GM15510 (cell line): ENCODE measurements around the gene VAMP2.

Experiments
- POLR2A ChIP-seq: IDR thresholded peaks from 3 replicates; pipeline ENCODE4 v1.6.1; 2011; ENCODE audit warnings: borderline replicate concordance; ENCODE audit not compliant: insufficient read length; ENCODE audit errors: extremely low read depth

The VAMP2 gene

GRCh38 chr17:8144401-8145231 lies 18.1 kb downstream of the VAMP2 start:
- no peak for TF ChIP-seq POLR2A

GRCh38 chr17:8143581-8144400 lies 19.0 kb downstream of the VAMP2 start:
- TF ChIP-seq POLR2A, result no peak

- no peak for TF ChIP-seq POLR2A
Observed at GRCh38 chr17:8142887-8143580, 19.7 kb downstream of the VAMP2 start.

GRCh38 chr17:8142158-8142886 lies 20.4 kb downstream of the VAMP2 start:
- no peak for TF ChIP-seq POLR2A

GRCh38 chr17:8141741-8142140 lies 21.0 kb downstream of the VAMP2 start:
- TF ChIP-seq POLR2A, result no peak

GRCh38 chr17:8141045-8141444 lies 21.7 kb downstream of the VAMP2 start:
- TF ChIP-seq POLR2A, result no peak

GRCh38 chr17:8140065-8141029 lies 22.4 kb downstream of the VAMP2 start:
- no peak for TF ChIP-seq POLR2A

GRCh38 chr17:8138672-8139371 lies 23.9 kb downstream of the VAMP2 start:
- peak; percentile 60 for TF ChIP-seq POLR2A

- no peak for TF ChIP-seq POLR2A
Observed at GRCh38 chr17:8138374-8138671, 24.4 kb downstream of the VAMP2 start.

- no peak for TF ChIP-seq POLR2A
Observed at GRCh38 chr17:8137645-8138373, 24.9 kb downstream of the VAMP2 start.

- no peak for TF ChIP-seq POLR2A
Observed at GRCh38 chr17:8133941-8134340, 28.8 kb downstream of the VAMP2 start.

- no peak for TF ChIP-seq POLR2A
Observed at GRCh38 chr17:8133399-8133798, 29.3 kb downstream of the VAMP2 start.
